GM19395 (cell line): ENCODE measurements around the gene GPR151.
"Not testable (repeated sequence)": the region's sequence is repeated elsewhere in the genome, so short reads cannot be mapped to it uniquely, and the experiment has no call there.

Experiments used
- ATAC-seq: cut with Tn5 transposase; IDR thresholded peaks from one replicate; pipeline ENCODE4 v1.9.1; 2021; ENCODE audit warnings: mild to moderate bottlenecking, moderate library complexity; ENCODE audit not compliant: unreplicated experiment

GPR151 gene

GRCh38 chr5:146516151-146516475, at the start of gene GPR151:
Gene GPR151, minus strand, starts transcription at chr5:146516190. Its CDS starts 77 bp downstream, at chr5:146516113.
- ATAC-seq = no peak

- no peak for ATAC-seq
Measured at GRCh38 chr5:146564007-146564762, 48.2 kb upstream of the GPR151 start.

- no peak for ATAC-seq
Measured at GRCh38 chr5:146562461-146562860, 46.5 kb upstream of the GPR151 start.

- ATAC-seq = no peak
Measured at GRCh38 chr5:146561711-146562110, 45.7 kb upstream of the GPR151 start.

- ATAC-seq = no peak
Measured at GRCh38 chr5:146560205-146560812, 44.3 kb upstream of the GPR151 start.

GRCh38 chr5:146556884-146557283, 40.9 kb upstream of the GPR151 start:
- ATAC-seq = not testable (repeated sequence)

GRCh38 chr5:146553446-146553845, 37.5 kb upstream of the GPR151 start:
- ATAC-seq = no peak

GRCh38 chr5:146549615-146550014, 33.6 kb upstream of the GPR151 start:
- ATAC-seq = no peak

- ATAC-seq = no peak
Measured at GRCh38 chr5:146548781-146549449, 32.9 kb upstream of the GPR151 start.

- no peak for ATAC-seq
Measured at GRCh38 chr5:146544232-146544631, 28.2 kb upstream of the GPR151 start.

- peak; percentile 98 for ATAC-seq
Measured at GRCh38 chr5:146541958-146542849, 26.2 kb upstream of the GPR151 start.

GRCh38 chr5:146540414-146540813, 24.4 kb upstream of the GPR151 start:
- ATAC-seq = no peak

GRCh38 chr5:146539973-146540372, 24.0 kb upstream of the GPR151 start:
- ATAC-seq = no peak

- no peak for ATAC-seq
Measured at GRCh38 chr5:146538432-146538831, 22.4 kb upstream of the GPR151 start.

- no peak for ATAC-seq
Measured at GRCh38 chr5:146533882-146534281, 17.9 kb upstream of the GPR151 start.

GRCh38 chr5:146533260-146533857, 17.4 kb upstream of the GPR151 start:
- peak; percentile 95 for ATAC-seq

- ATAC-seq = peak; percentile 63
Measured at GRCh38 chr5:146529984-146530383, 14.0 kb upstream of the GPR151 start.

GRCh38 chr5:146528236-146528635, 12.2 kb upstream of the GPR151 start:
- ATAC-seq = no peak

GRCh38 chr5:146527785-146528184, 11.8 kb upstream of the GPR151 start:
- no peak for ATAC-seq

- no peak for ATAC-seq
Measured at GRCh38 chr5:146523698-146524097, 7.7 kb upstream of the GPR151 start.
